Epithelial cell of proximal tubule (primary cell): ENCODE results near the gene TUFM. TPM values are rescaled to one million over a fixed set of nuclear protein-coding genes. Genes with fewer than 3 reads are reported as not detected.

Experiments used
- DNase-seq: peaks from one replicate; pipeline ENCODE4 v3.0.0-alpha.2; 2011; ENCODE audit warnings: low read depth
- H3K4me3 ChIP-seq: 2 replicates; pipeline ENCODE4 v1.5.1; 2011; ENCODE audit warnings: low read depth, mild to moderate bottlenecking, low read length
- total RNA-seq: library from RNA; depleted of rRNA; stranded (reverse); fragments of >200 nt; gene quantifications from 2 replicates; pipeline ENCODE4 v1.2.3, GENCODE V29; 2015
- TF ChIP-seq, protein P1 (sequence below): conservative IDR thresholded peaks from 2 replicates; pipeline ENCODE4 v1.5.1; 2012; ENCODE audit warnings: low read depth, mild to moderate bottlenecking, low read length

TUFM gene
- total RNA-seq, 1 donor from 2014 or later, result 174 TPM

GRCh38 chr16:28878083-28878926 is 32.2 kb upstream of the TUFM start, which contains the start of gene ATP2A1:
TSS of gene ATP2A1 (plus strand) at chr16:28878488. CDS start at chr16:28878672, 184 bp downstream.
- TF ChIP-seq, protein P1, sequence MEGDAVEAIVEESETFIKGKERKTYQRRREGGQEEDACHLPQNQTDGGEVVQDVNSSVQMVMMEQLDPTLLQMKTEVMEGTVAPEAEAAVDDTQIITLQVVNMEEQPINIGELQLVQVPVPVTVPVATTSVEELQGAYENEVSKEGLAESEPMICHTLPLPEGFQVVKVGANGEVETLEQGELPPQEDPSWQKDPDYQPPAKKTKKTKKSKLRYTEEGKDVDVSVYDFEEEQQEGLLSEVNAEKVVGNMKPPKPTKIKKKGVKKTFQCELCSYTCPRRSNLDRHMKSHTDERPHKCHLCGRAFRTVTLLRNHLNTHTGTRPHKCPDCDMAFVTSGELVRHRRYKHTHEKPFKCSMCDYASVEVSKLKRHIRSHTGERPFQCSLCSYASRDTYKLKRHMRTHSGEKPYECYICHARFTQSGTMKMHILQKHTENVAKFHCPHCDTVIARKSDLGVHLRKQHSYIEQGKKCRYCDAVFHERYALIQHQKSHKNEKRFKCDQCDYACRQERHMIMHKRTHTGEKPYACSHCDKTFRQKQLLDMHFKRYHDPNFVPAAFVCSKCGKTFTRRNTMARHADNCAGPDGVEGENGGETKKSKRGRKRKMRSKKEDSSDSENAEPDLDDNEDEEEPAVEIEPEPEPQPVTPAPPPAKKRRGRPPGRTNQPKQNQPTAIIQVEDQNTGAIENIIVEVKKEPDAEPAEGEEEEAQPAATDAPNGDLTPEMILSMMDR, result no peak
- peak within 1 kb of the TSS; percentile 73 for H3K4me3 ChIP-seq
- no peak for DNase-seq

DNA sequence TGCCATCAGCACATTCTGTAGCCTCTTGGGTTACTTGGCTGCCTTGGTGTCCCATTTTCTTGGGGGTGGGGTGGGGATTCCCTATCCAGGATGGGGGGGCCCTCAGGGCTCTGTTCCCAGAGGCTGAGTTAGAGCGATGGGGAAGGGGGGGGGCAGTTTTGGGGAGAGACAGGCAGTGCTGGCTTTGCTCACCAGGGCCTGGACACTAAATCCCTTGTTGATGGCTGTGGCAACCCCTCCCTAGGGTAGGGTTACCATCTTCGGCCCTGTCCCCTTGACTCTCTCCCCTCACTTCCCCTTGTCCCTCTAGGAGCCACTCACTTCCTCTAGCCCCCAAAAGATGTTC is 31.5 kb upstream of the TUFM start:
- TF ChIP-seq, protein P1, result no peak
- no peak for DNase-seq
- no peak overlapping the region for H3K4me3 ChIP-seq

- H3K4me3 ChIP-seq, result no peak overlapping the region
- no peak for DNase-seq
- TF ChIP-seq, protein P1, result no peak
These were observed 31.0 kb upstream of the TUFM start for GRCh38 chr16:28876973-28877654.

GRCh38 chr16:28876019-28876659 is 30.0 kb upstream of the TUFM start:
- TF ChIP-seq, protein P1, result no peak
- DNase-seq, result no peak
- H3K4me3 ChIP-seq, result no peak overlapping the region

GRCh38 chr16:28875134-28876018 is 29.2 kb upstream of the TUFM start:
- TF ChIP-seq, protein P1, result no peak
- H3K4me3 ChIP-seq, result no peak overlapping the region

GRCh38 chr16:28874406-28874805 is 28.3 kb upstream of the TUFM start:
- no peak for DNase-seq
- H3K4me3 ChIP-seq, result no peak overlapping the region
- TF ChIP-seq, protein P1, result no peak

More at GRCh38 chr16:28875134-28876018, 29.2 kb upstream of the TUFM start:
- no peak for DNase-seq
